Upper lobe of left lung (tissue), 4 donors: ENCODE results near the gene PLB1.

Experiments
- CTCF ChIP-seq, 6 experiments: fragments of 450-650 bp in 4 of 6; fragments of 200-600 bp in 2 of 6; sonication (generic) in 2 of 6; IDR thresholded peaks; one replicate each; pipeline ENCODE4 v1.5.1; 2016 to 2019; ENCODE audit warnings: antibody characterized with exemption in 6 of 6
- POLR2A ChIP-seq, 4 donors: fragments of 450-650 bp; IDR thresholded peaks; one replicate each; pipeline ENCODE4 v1.5.1; 2016 to 2017; ENCODE audit warnings: antibody characterized with exemption in 4 of 4, mild to moderate bottlenecking in 2 of 4

GRCh38 chr2:28626891-28627421 lies 131.1 kb downstream of the PLB1 start:
- TF ChIP-seq CTCF (IDR thresholded peaks at IDR 0.05) (no peak), POLR2A (IDR thresholded peaks at IDR 0.05) (no peak)
